GM19238 (cell line): ENCODE data around the gene MRPL42.
A peak's percentile ranks its signal among the peaks of the same experiment; 100 is the strongest.
"Not testable (repeated sequence)": the region's sequence is repeated elsewhere in the genome, so short reads cannot be mapped to it uniquely, and the experiment has no call there.

Experiments
- DNase-seq: peaks from one replicate; pipeline ENCODE4 v3.0.0; 2011; ENCODE audit warnings: low spot score; ENCODE audit not compliant: insufficient read length

Gene MRPL42

GRCh38 chr12:93497456-93497855 is 30.1 kb downstream of the MRPL42 start:
- no peak for DNase-seq

- not testable (repeated sequence) for DNase-seq
Observed at GRCh38 chr12:93498813-93499212, 31.5 kb downstream of the MRPL42 start.

- no peak for DNase-seq
Observed at GRCh38 chr12:93500201-93500600, 32.9 kb downstream of the MRPL42 start.

GRCh38 chr12:93500667-93501066 is 33.4 kb downstream of the MRPL42 start:
- DNase-seq: no peak

GRCh38 chr12:93502802-93503623 is 35.7 kb downstream of the MRPL42 start:
- peak; percentile 2 for DNase-seq

GRCh38 chr12:93507165-93507564 is 39.9 kb downstream of the MRPL42 start:
- DNase-seq: no peak

GRCh38 chr12:93509506-93509905 is 42.2 kb downstream of the MRPL42 start:
- no peak for DNase-seq

GRCh38 chr12:93514853-93515252 is 47.5 kb downstream of the MRPL42 start:
- no peak for DNase-seq

GRCh38 chr12:93518725-93519124 is 51.4 kb downstream of the MRPL42 start:
- DNase-seq: no peak

- no peak for DNase-seq
Observed at GRCh38 chr12:93519859-93520258, 52.5 kb downstream of the MRPL42 start.

- no peak for DNase-seq
Observed at GRCh38 chr12:93520454-93520853, 53.1 kb downstream of the MRPL42 start.

GRCh38 chr12:93521225-93522080 is 54.1 kb downstream of the MRPL42 start:
- no peak for DNase-seq

GRCh38 chr12:93524386-93525133 is 57.2 kb downstream of the MRPL42 start:
- DNase-seq: no peak

GRCh38 chr12:93526786-93527428 is 59.6 kb downstream of the MRPL42 start:
- no peak for DNase-seq

- no peak for DNase-seq
Observed at GRCh38 chr12:93530358-93530757, 63.0 kb downstream of the MRPL42 start.

GRCh38 chr12:93533310-93533709 is 66.0 kb downstream of the MRPL42 start:
- no peak for DNase-seq

- DNase-seq: no peak
Observed at GRCh38 chr12:93536111-93536765, 68.9 kb downstream of the MRPL42 start.

- DNase-seq: peak; percentile 12
Observed at GRCh38 chr12:93536766-93537488, 69.6 kb downstream of the MRPL42 start.

- DNase-seq: no peak
Observed at GRCh38 chr12:93537769-93538168, 70.5 kb downstream of the MRPL42 start.

- DNase-seq: no peak
Observed at GRCh38 chr12:93539821-93540220, 72.5 kb downstream of the MRPL42 start.
